GM21526 (cell line): Measurements from ENCODE around the gene PCDHGA1.
"Not testable (repeated sequence)": the region's sequence is repeated elsewhere in the genome, so short reads cannot be mapped to it uniquely, and the experiment has no call there.

ENCODE experiments used
- ATAC-seq: cut with Tn5 transposase; IDR thresholded peaks from one replicate; pipeline ENCODE4 v1.9.1; 2021; ENCODE audit warnings: moderate library complexity; ENCODE audit not compliant: unreplicated experiment, low FRiP score

Gene PCDHGA1

GRCh38 chr5:141330299-141331080 lies at the start of gene PCDHGA1:
Gene PCDHGA1 (plus strand): TSS chr5:141330514.
- no peak for ATAC-seq

- ATAC-seq = no peak
These were observed 31.9 kb upstream of the PCDHGA1 start for GRCh38 chr5:141298376-141298775.

GRCh38 chr5:141303756-141304155 lies 26.6 kb upstream of the PCDHGA1 start, which contains the start of gene SLC25A2:
Gene SLC25A2 (minus strand): TSS chr5:141304049. CDS start chr5:141303865, 184 bp downstream.
- ATAC-seq = no peak

GRCh38 chr5:141306630-141307029 lies 23.7 kb upstream of the PCDHGA1 start:
- ATAC-seq = no peak

GRCh38 chr5:141313711-141314110 lies 16.6 kb upstream of the PCDHGA1 start:
- no peak for ATAC-seq

GRCh38 chr5:141316963-141317362 lies 13.4 kb upstream of the PCDHGA1 start:
- ATAC-seq = not testable (repeated sequence)

- ATAC-seq = no peak
These were observed 11.1 kb upstream of the PCDHGA1 start for GRCh38 chr5:141319202-141319601.

GRCh38 chr5:141319699-141320098 lies 10.6 kb upstream of the PCDHGA1 start:
- ATAC-seq = no peak

GRCh38 chr5:141320225-141321169 lies 9.8 kb upstream of the PCDHGA1 start, which contains the start of gene TAF7:
Gene TAF7 (minus strand): TSS chr5:141320784. CDS start chr5:141320044, 740 bp downstream.
- peak; percentile 95 for ATAC-seq

GRCh38 chr5:141322261-141322660 lies 8.1 kb upstream of the PCDHGA1 start:
- ATAC-seq = no peak

GRCh38 chr5:141326088-141326854 lies 4.0 kb upstream of the PCDHGA1 start:
- peak; percentile 77 for ATAC-seq

GRCh38 chr5:141328231-141328630 lies 2.1 kb upstream of the PCDHGA1 start:
- ATAC-seq = no peak

- ATAC-seq = not testable (repeated sequence)
These were observed 2.3 kb downstream of the PCDHGA1 start for GRCh38 chr5:141332571-141332970.

GRCh38 chr5:141338538-141339306 lies 8.4 kb downstream of the PCDHGA1 start, which contains the start of gene PCDHGA2:
Gene PCDHGA2 (plus strand): TSS chr5:141338760.
- no peak for ATAC-seq

- ATAC-seq = not testable (repeated sequence)
These were observed 10.6 kb downstream of the PCDHGA1 start for GRCh38 chr5:141340781-141341354.

- ATAC-seq = no peak
These were observed 12.5 kb downstream of the PCDHGA1 start for GRCh38 chr5:141342773-141343172.

- no peak for ATAC-seq
These were observed 13.1 kb downstream of the PCDHGA1 start, which contains the start of gene PCDHGA3 for GRCh38 chr5:141343242-141343952. Gene PCDHGA3 (plus strand): TSS chr5:141343829. CDS start chr5:141344034, 205 bp downstream.

- no peak for ATAC-seq
These were observed 13.7 kb downstream of the PCDHGA1 start for GRCh38 chr5:141343953-141344463.
